Measurements from ENCODE around the gene LDB2. TPM values are rescaled to one million over a fixed set of nuclear protein-coding genes. Genes with fewer than 3 reads are reported as not detected.

Gene LDB2
- total and polyA plus RNA-seq, 2 of the 8 experiments (the other 6 are each of a cell fraction or from before 2014, with no cell fraction given), result 57.0 to 140 TPM

DNA sequence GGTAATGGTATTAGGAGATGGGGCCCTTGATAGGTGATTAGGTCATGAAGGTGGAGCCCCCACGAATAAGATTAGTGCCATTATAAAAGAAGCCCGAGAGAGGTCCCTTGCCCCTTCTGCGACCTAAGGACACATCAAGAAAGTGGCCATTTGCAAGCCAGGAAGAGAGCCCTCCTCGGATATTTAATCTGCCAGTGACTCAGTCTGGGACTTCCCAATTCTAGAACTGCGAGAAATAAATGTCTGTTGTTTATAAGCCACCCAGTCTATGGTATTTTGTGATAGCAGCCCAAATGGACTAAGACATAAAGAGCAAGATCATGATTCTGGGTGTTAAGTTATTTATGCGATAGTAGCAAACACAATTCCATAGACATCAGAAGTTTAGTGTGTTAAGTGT lies 192.2 kb downstream of the LDB2 start:
- H4K8ac ChIP-seq (ENCODE audit: extremely low read depth, insufficient read depth, low read length), result no peak overlapping the region
- 96% methylated on average over 6 of the region's 6 CpGs; no CpG with 5 or more reads in 1 of the 2 experiments for WGBS, 2 experiments (ENCODE audit: extremely low coverage in 1 of 2, insufficient coverage in 1 of 2, insufficient read length in 1 of 2, insufficient replicate concordance in 2 of 2, low coverage in 1 of 2, low lambda C conversion rate in 2 of 2, missing lambda C conversion rate in 1 of 2)
- no peak overlapping the region for H2BK20ac ChIP-seq (ENCODE audit: low read length)
- no peak overlapping the region for H2AFZ ChIP-seq (ENCODE audit: low read length)
- H2BK120ac ChIP-seq (replicated peaks; ENCODE audit: low read depth, low read length), result no peak overlapping the region
- H3K79me1 ChIP-seq (ENCODE audit: low read depth, low read length), result no peaks in the 10 kb centered on the region
- CTCF ChIA-PET (ENCODE audit: partially characterized antibody), result interaction anchor here (0.9 kb wide), 1 partner anchor 58 kb away, joined by 4 read pairs; no protein-coding TSS in a partner anchor
- H4K5ac ChIP-seq (ENCODE audit: insufficient read length, low read depth, low read length), result no peak overlapping the region
- no peak overlapping the region for H3K56ac ChIP-seq (replicated peaks; ENCODE audit: insufficient read length, low read depth, low read length)
- no peak overlapping the region for H2BK15ac ChIP-seq (ENCODE audit: low read length)
- H3K23me2 ChIP-seq (ENCODE audit: low read depth, low read length), result no peaks in the 10 kb centered on the region
- no peak overlapping the region for H3K4ac ChIP-seq (replicated peaks; ENCODE audit: insufficient read length, low read depth, low read length)
- no peaks in the 10 kb centered on the region; a peak in 1 of 8 replicates for H3K36me3 ChIP-seq (ENCODE audit: control insufficient read depth in 2 of 4, insufficient read depth in 4 of 4, low read length in 3 of 4)
- FAIRE-seq (peak; percentile 78), DNase-seq (ENCODE audit: low read depth in 1 of 2, low spot score in 2 of 2) (no peak)
- H4K20me1 ChIP-seq (replicated peaks in 1 of 2; ENCODE audit: control insufficient read depth in 1 of 2, insufficient read depth in 2 of 2, low read length in 2 of 2), result peaks cover 0 to 2% of the 10 kb centered on the region in 2 experiments
- H3K9ac ChIP-seq (replicated peaks in 1 of 4; ENCODE audit: extremely low read depth in 1 of 4, low read depth in 3 of 4, low read length in 3 of 4), result no peak overlapping the region
- H2AK5ac ChIP-seq (ENCODE audit: low read depth, low read length), result no peak overlapping the region
- no peak overlapping the region for H3K14ac ChIP-seq (ENCODE audit: insufficient read length)
- H3K23ac ChIP-seq (ENCODE audit: insufficient read length), result no peak overlapping the region
- no peaks in the 10 kb centered on the region for H3K4me1 ChIP-seq (replicated peaks in 1 of 4; ENCODE audit: control insufficient read depth in 3 of 4, insufficient read depth in 4 of 4, low read length in 3 of 4)
- H3K27ac ChIP-seq (ENCODE audit: low read depth, low read length), result no peak overlapping the region
- no peak overlapping the region for H3K4me3 ChIP-seq (ENCODE audit: extremely low read depth in 1 of 4, insufficient read depth in 2 of 4, low read depth in 3 of 4, low read length in 4 of 4)
- TF ChIP-seq POLR2AphosphoS5 (IDR thresholded peaks at IDR 0.05; ENCODE audit: low read depth, low read length), result no peak
- TF ChIP-seq SRF (IDR thresholded peaks at IDR 0.05; ENCODE audit: low read depth, low read length), result no peak
- TF ChIP-seq CTBP2 (IDR thresholded peaks at IDR 0.05; ENCODE audit: borderline replicate concordance, insufficient read depth, insufficient read length, low read length), result no peak
- no peak for TF ChIP-seq HDAC6 (IDR thresholded peaks at IDR 0.05; ENCODE audit: low read depth, low read length)
- no peak for TF ChIP-seq SIN3A (conservative IDR thresholded peaks at IDR 0.05 in 1 of 2, IDR thresholded peaks at IDR 0.05 in 1 of 2; ENCODE audit: low read depth in 1 of 2, low read length in 2 of 2)
- TF ChIP-seq KDM4A (IDR thresholded peaks at IDR 0.05; ENCODE audit: low read depth, low read length, severe bottlenecking), result no peak
- TF ChIP-seq CEBPB (IDR thresholded peaks at IDR 0.05; ENCODE audit: low read depth, low read length), result no peak
- TF ChIP-seq SIX5 (IDR thresholded peaks at IDR 0.05; ENCODE audit: low read depth, low read length), result no peak
- TF ChIP-seq EGR1 (IDR thresholded peaks at IDR 0.05; ENCODE audit: borderline replicate concordance, low read depth, low read length), result no peak
- TF ChIP-seq GTF2F1 (IDR thresholded peaks at IDR 0.05; ENCODE audit: borderline replicate concordance, low read depth, low read length), result no peak
- no peak for TF ChIP-seq BRCA1 (IDR thresholded peaks at IDR 0.05; ENCODE audit: low read depth, low read length)
- no peak for TF ChIP-seq MAFK (IDR thresholded peaks at IDR 0.05; ENCODE audit: low read depth, low read length)
- no peak for TF ChIP-seq RAD21 (IDR thresholded peaks at IDR 0.05 in 1 of 2, conservative IDR thresholded peaks at IDR 0.05 in 1 of 2; ENCODE audit: low read depth in 2 of 2, low read length in 2 of 2)
- H3K18ac ChIP-seq (ENCODE audit: extremely low read depth, low read length), result no peak overlapping the region
- H2BK5ac ChIP-seq (ENCODE audit: low read depth, low read length), result no peak overlapping the region
- no peak overlapping the region for H3K4me2 ChIP-seq (ENCODE audit: insufficient read depth in 1 of 2, low read depth in 2 of 2, low read length in 2 of 2)
- no peaks in the 10 kb centered on the region for H3K79me2 ChIP-seq (ENCODE audit: control insufficient read depth in 1 of 2, insufficient read depth in 2 of 2, low read length in 2 of 2)
- H3K9me3 ChIP-seq (ENCODE audit: insufficient read depth in 2 of 2, low read depth in 1 of 2, low read length in 1 of 2), result no peaks in the 10 kb centered on the region
- H4K91ac ChIP-seq (replicated peaks; ENCODE audit: insufficient read length, low read length), result no peak overlapping the region
- no peak overlapping the region for H2BK12ac ChIP-seq (ENCODE audit: low read depth, low read length)
- H3K27me3 ChIP-seq (replicated peaks in 1 of 4; ENCODE audit: control insufficient read depth in 3 of 4, extremely low read depth in 1 of 4, insufficient read depth in 3 of 4, low read length in 3 of 4), result peaks cover 0 to under 1% (median 0%) of the 10 kb centered on the region in 4 experiments; a peak in 1 of 7 replicates
- POLR2A ChIA-PET (ENCODE audit: partially characterized antibody), result no interaction called here

All from H1 (cell line).